Panc1 (cell line): ENCODE measurements around the gene ZNF283.

Experiments used
- POLR2AphosphoS5 ChIP-seq: IDR thresholded peaks from 2 replicates; pipeline ENCODE4 v1.6.1; 2012; ENCODE audit warnings: mild to moderate bottlenecking, low read depth, low read length, moderate library complexity
- REST ChIP-seq, 2 experiments: IDR thresholded peaks; 2 replicates each; pipeline ENCODE4 v1.6.1; 2011 to 2012; ENCODE audit warnings: low read depth in 2 of 2, control low read depth in 1 of 2, low read length in 1 of 2, mild to moderate bottlenecking in 1 of 2, moderate library complexity in 1 of 2; ENCODE audit not compliant: insufficient read depth in 1 of 2
- SIN3A ChIP-seq: IDR thresholded peaks from 2 replicates; pipeline ENCODE4 v1.6.1; 2012; ENCODE audit warnings: low read depth, mild to moderate bottlenecking, low read length, moderate library complexity, borderline replicate concordance; ENCODE audit not compliant: insufficient read depth
- TF ChIP-seq, protein P1 (sequence below): fragments of 450-650 bp; IDR thresholded peaks from 2 replicates; pipeline ENCODE4 v1.5.1; 2017; ENCODE audit warnings: mild to moderate bottlenecking

GRCh38 chr19:43847884-43848283 is 20.8 kb downstream of the ZNF283 start:
- TF ChIP-seq, protein P1, sequence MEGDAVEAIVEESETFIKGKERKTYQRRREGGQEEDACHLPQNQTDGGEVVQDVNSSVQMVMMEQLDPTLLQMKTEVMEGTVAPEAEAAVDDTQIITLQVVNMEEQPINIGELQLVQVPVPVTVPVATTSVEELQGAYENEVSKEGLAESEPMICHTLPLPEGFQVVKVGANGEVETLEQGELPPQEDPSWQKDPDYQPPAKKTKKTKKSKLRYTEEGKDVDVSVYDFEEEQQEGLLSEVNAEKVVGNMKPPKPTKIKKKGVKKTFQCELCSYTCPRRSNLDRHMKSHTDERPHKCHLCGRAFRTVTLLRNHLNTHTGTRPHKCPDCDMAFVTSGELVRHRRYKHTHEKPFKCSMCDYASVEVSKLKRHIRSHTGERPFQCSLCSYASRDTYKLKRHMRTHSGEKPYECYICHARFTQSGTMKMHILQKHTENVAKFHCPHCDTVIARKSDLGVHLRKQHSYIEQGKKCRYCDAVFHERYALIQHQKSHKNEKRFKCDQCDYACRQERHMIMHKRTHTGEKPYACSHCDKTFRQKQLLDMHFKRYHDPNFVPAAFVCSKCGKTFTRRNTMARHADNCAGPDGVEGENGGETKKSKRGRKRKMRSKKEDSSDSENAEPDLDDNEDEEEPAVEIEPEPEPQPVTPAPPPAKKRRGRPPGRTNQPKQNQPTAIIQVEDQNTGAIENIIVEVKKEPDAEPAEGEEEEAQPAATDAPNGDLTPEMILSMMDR, result no peak
- TF ChIP-seq SIN3A (no peak), POLR2AphosphoS5 (no peak), REST (IDR thresholded peaks at IDR 0.05; ENCODE audit: insufficient read depth in 1 of 2, low read depth in 2 of 2, low read length in 1 of 2) (no peak)
